Activated CD8-positive, alpha-beta memory T cell treated with anti-CD3 and anti-CD28 coated beads, Interleukin-2, amount 50 U/mL, for 48 hours (primary cell): ENCODE results near the gene SCT.
"Not testable (repeated sequence)": the region's sequence is repeated elsewhere in the genome, so short reads cannot be mapped to it uniquely, and the experiment has no call there.

Experiments used
- DNase-seq: peaks from one replicate; pipeline ENCODE4 v3.0.0-alpha.2; 2020

Gene SCT, protein sequence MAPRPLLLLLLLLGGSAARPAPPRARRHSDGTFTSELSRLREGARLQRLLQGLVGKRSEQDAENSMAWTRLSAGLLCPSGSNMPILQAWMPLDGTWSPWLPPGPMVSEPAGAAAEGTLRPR

DNA sequence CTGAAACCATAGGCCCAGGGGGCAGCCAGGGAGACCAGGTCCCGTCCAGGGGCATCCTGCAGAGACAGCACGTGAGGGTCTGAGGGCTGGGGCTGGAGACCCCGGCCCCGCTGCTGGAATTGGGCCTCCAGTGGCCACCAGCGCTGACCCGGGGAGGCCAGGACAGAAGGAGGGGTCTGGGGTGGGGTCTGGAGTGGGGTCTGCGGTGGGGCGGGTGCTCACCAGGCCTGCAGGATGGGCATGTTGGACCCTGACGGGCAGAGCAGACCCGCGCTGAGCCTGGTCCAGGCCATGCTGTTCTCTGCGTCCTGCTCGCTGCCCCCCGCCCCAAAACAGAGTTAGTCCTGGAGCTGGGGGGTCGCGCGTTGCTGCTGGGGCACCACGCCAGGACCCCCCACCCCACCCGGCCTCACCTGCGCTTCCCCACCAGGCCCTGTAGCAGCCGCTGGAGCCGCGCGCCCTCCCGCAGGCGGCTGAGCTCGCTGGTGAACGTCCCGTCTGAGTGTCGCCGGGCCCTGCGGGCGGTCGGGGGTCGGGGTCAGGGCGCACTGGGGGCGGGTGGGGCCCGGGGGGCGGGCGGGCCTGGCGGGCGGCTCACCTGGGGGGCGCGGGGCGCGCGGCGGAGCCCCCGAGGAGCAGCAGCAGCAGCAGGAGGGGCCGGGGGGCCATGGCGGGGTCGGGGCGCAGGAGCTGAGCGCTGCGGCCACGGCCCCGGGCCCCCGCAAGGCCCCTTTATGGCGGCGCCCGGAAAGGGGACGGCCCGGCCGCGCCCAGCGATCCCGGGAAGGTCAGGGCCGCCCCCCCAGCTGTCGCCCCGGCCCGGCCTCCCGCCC is at the start of gene SCT:
Gene SCT (minus strand): TSS at position 707 of the 833 bp plus-strand sequence. CDS start 38 bp downstream, at position 669.
- DNase-seq, result no peak

DNA sequence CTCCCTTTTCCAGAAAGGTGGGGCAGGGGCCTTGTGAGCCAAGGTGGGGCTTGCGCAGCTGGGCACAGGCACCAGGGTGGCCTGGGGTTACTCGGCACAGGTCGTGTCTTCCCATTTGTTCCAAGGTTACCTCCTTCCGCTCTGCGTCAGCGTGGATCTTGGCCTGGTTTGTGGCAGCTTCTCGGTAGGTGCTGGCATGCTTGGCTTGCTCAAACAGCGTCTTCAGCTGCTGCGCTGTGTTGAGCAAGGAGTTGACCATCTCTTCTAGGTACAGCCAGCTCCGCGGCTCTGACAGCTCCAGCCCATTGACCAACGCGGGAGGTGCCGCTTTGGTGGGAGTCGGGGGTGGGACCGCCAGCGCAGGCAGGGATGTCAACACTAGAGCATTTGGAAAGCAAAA is 47.4 kb upstream of the SCT start:
- DNase-seq, result no peak

DNA sequence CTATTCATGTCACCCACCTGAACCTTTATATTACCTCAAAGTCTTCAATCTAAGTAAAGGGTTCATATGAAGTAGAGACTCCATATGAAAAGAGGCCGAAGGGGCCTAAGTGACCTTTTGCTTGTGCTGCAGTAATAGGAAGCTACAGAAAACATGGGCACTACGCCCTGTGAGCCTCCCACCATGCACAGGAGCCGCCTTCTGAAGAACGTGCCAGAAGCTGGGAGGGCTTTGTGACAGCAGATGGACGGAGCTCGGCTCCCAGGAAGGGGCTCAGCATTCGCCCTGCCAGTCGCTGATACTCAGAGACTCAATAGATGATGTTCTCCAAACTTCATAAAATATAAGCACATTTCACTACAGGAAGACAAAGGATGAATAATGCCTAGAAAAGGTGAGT is 46.9 kb upstream of the SCT start:
- DNase-seq, result no peak

DNA sequence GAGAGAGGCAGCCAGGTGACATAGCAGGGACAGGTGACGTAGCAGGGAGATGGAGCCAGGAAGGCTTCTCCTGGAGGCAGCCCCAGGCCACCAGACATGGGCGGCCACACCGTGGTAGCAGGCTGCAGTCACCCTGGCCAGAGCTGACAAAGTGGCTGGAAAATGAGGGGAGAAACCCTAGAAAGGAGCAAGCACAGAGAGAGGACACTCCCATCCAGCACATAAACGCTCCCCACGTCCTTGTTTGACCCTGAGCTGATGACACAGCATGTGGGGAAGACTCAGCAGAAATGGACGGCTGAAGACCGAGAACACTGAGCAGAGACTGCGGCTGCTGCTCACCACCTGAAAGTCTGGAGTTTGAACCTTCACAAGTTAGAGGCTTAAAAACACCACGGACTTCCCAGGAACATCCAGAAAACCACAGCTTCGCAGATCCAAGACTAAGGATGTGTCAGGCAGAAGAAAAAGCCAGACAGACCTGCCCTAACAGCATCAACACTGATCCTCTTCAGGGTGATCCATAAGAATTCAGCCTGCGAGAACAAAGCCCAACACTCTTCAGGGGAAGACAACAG is 38.8 kb upstream of the SCT start:
- DNase-seq, result no peak

DNA sequence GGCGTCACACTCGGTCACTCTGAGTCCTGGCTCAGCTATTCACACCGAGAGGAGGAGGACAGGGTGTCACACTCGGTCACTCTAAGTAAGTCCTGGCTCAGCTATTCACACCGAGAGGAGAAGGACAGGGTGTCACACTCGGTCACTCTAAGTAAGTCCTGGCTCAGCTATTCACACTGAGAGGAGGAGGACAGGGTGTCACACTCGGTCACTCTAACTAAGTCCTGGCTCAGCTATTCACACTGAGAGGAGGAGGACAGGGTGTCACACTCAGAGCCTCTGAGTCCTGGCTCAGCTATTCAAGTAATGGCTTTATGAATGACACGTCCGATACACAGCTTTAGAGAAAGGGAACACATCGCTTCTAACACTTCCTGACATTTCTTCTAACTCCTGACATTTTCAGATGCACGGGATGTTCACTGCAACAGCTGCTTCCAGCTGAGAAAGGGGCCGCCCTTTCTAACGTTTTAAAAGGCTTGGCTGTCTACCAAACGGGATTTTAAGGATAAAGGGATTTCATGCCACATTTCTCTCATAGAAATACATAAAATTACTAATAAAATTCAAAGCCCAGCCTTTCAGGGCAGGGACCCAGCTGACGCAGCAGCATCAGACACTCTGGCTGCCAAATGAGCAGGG is 38.2 kb upstream of the SCT start:
- DNase-seq, result no peak

DNA sequence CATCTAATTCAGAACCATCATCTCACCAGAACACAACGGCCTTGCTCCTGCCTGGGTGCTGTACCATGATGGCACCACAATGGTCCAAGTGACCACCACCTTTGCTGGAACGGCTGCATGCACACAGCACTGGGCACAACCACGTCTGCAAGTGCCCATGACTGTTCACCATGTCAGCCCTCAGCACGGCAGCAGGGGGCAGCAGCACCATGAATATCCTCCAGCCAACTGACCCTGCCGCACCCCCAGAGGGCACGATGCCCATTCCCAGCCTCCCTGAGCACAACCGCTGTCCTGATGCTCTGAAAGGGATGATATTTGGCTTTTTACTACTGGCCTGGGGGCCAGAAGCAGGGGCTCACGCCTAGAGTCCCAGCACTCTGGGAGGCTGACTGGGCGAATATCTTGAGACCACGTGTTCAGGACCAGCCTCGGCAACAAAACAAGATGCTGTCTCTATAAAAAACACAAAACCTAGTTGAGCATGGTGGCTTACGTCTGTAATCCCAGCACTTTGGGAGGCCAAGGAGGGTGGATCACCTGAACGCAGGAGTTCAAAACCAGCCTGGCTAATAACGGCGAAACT is 35.8 kb upstream of the SCT start:
- DNase-seq, result no peak

DNA sequence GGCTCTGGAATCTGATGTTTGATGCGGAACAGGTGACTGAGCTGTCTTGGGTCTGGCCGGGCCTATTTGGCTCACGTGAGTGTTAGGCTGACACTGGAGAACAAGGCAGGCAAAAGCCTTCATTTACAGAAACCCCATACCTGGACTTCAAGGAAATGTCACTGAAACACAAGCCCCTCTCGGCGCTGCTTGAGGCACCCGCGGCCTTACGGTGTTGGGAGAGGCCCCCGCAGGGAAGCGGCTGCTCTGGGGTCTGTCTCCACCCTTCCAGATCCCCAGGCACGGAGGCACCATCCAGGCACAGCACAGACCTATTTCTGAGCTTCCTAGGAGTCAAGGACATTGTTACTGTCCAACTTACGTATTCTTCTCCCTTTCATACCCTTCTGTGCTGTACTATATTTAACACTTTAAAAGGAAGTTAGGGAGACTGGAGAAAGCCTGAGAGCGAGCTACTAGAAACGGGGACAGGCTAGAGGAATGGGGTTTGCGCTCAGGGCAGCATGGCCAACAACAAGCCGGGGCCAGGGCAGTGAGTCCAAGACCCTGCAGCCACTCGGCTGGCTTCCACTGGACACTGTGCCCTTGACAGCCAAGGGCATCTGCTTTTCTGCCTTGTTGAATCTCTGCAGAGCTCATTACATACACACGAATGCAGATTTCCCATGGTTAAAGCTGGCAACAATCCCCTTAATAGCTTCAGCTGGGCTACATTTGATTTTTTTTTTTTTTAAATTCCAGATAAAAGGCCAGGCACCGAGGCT is 33.9 kb upstream of the SCT start:
- no peak for DNase-seq

DNA sequence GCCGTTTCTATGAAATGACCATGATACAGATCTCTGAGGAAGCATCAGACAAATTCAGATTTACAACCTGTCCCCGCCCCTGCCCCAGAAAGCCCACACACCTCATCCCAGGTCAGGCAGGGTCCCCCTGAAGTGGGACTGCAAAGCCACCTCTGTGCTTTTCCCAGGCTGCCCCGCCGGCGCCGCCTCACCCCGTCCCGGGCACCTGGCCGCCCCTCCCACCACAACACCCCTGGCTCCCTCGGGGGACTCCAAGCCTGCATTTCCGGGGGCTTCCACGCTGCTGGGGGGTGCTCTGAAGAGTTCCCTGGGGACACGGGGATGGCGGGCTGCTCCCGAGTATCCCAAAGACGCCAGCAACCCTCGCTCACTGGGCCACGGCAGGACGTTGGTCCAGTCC is 33.3 kb upstream of the SCT start:
- no peak for DNase-seq

DNA sequence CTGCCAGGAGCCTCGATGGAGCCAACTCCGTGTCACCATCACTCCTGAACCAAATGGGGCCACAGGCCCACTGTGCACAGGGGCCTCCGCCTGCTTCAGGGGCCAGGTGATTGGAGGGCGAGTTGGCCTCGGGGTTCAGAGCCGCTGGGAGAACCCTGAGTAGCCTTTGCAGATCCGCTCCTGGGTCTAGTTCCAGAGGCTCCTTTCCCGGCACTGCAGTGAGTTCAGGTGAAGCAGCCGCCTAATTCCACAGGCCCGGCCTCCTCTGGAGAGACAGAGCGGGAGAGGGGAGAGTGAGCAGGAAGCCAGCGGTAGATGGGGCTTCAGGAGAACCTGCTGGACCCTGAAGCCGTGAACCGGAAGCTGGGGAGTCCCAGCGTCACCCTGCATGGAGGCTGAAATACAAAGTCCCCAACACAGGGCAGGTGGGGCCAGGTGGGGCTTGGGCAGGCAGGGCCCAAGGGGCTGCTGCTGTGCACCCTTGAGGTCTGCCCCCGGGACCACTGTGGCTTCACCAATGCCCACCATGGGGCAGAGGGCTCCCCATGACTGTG is 32.6 kb upstream of the SCT start:
- no peak for DNase-seq

DNA sequence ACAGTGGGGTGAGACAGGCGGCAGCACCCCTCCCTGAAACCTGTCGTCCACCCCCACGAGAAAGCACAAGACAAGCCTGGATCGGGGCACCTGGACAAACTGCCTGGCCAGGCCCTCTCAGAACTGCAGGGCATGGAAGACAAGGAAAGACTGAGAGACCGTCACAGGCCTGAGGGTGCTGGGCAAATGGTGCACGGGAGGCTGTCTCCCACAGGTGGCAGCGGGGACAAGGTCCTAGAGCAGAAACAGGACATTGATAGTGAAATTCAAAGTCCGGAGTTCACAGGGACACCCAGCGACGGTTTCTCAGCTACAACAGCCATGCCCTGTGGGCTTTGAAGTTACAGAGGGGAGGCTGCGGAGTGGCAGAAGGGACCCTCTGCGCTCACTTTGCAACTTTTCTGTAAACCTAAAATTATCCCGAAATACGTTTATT is 30.7 kb upstream of the SCT start:
- DNase-seq, result no peak

DNA sequence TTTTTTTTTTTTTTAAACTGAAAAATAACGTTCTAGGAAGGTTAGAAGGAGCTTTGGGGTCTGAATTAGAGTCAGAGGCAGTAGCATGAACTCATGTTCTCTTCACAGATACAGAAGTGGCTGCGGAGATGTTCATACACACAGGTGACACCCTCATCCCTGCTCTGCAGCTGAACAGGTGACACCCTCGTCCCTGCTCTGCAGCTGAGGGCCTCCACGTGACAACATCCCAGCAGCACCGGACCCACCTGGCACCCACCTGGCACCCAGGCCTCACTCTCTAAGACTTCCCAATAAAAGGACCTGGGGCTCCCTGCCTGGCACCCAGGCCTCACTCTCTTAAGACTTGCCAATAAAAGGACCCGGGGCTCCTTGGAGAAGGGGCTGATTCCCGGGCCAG is 29.9 kb upstream of the SCT start:
- DNase-seq, result no peak

DNA sequence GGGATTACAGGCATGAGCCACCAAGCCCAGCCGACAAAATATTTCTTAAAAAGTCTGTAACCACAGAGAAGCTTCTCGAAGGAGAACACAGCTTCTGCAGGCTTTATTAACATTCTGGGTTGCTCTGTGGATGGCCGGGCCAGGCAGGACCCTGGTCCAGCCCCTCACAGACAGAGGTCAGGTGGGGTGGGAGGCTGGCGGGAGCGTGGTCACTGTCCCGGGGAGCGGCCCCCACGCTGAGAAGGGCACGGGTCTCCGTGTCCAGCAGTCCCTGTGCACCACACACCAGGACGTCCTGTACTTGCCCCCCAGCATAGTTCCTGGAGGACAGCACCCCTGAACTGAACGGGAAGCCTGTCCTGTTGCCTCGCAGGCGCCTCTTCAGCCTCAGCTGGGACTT is 29.4 kb upstream of the SCT start:
- no peak for DNase-seq

DNA sequence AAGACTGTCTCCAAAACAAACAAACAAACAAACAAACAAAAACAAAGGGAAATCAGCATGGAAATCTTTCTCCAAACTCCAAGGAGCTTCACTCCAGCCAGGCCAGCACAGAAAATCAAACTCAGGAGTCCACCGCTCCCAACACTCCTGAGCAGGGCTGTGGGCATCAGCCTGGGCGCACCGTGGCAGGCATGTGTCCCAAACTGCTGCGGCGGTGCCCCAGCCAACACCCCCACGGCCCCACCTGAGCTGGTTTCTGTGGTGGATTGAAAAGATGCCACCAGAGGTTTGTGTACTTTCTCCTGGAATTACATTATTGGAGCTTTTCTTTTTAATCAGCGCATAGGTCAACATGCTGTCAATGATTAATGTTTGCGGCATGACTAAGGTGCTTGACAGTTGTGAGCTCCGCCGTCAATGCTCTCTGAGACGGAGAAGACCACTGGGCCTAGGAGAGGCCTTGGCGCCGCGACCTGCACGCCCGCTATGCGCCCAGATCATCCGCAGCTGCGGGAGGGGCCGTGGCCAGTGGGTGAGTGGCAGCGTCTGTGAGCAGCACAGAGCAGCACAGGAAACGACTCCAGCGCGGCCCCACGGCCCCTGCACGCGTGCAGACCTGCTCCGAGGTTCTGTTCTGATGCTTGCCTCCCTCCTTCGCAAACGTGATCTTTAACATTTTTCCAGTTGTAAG is 28.2 kb upstream of the SCT start:
- DNase-seq, result no peak

DNA sequence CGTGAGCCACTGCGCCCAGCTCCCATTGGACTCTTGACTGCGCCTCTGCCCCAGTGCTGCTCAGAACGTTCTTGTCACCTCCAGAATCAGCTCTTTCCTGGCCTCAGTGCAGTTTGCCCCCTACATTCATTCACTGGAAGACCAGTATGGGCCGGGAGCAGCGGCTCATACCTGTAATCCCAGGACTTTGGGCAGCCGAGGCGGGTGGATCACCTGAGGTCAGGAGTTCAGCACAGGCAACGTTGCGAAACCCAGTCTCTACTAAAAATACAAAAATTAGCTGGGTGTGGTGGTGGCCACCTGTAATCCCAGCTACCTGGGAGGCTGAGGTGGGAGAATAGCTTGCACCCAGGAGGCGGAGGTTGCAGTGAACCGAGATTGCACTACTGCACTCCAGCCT is 27.5 kb upstream of the SCT start:
- not testable (repeated sequence) for DNase-seq

DNA sequence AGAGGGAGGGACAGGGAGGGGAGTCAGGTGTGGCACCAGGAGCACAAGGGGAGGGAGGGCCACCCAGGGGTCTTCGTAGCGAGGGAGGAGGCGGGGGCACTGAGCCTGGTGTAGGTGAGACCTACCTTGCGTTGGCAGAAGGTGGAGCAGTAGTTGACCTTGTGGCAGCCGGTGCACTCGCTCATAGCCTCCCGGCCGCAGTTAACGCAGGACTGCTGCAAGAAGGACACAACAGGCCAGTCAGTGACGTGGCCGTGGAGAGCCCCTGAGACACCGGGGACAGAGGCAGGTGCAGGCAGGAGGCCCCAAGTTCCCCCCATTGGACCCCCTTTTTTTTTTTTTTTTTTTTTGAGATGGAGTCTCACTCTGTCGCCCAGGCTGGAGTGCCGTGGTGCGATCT is 26.9 kb upstream of the SCT start:
- no peak for DNase-seq

DNA sequence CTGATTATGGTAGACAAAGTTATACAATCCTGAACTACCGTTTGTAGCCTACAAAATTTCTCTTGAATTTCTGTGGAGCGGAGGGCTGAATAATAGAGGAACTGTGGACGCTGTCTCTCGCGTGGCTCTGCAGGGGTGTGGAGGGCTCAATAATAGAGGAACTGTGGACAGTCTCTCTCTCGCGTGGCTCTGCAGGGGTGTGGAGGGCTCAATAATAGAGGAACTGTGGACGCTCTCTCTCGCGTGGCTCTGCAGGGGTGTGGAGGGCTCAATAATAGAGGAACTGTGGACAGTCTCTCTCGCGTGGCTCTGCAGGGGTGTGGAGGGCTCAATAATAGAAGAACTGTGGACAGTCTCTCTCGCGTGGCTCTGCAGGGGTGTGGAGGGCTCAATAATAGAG is 26.2 kb upstream of the SCT start:
- DNase-seq, result not testable (repeated sequence)

DNA sequence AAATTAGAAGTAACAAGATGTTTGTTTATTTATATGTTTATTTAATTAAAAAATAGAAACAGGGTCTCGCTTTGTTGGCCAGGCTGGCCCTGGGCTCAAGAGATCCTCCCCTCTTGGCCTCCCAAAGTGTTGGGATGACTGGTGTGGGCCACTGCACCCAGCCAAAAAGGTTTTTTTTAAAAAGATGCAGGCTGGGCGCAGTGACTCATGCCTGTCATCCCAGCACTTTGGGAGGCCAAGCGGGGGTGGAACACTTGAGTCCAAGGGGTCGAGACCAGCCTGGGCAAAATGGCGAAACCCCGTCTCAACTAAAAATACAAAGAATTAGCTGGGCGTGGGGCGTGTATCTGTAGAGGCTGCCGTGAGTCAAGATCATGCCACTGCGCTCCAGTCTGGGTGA is 23.5 kb upstream of the SCT start:
- no peak for DNase-seq

DNA sequence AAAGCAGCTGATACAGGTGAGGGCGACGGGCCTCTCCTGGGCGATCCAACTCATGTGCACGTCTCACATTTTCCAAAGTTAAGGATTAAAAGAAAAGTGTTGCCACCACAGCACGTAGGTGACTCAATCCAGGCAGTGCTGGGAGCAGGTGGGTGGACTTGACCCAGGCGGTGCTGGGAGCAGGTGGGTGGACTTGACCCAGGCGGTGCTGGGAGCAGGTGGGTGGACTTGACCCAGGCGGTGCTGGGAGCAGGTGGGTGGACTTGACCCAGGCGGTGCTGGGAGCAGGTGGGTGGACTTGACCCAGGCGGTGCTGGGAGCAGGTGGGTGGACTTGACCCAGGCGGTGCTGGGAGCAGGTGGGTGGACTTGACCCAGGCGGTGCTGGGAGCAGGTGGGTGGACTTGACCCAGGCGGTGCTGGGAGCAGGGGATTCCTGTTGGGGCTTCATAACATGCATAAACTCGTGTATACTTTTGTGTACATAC is 20.7 kb upstream of the SCT start:
- DNase-seq, result not testable (repeated sequence)

DNA sequence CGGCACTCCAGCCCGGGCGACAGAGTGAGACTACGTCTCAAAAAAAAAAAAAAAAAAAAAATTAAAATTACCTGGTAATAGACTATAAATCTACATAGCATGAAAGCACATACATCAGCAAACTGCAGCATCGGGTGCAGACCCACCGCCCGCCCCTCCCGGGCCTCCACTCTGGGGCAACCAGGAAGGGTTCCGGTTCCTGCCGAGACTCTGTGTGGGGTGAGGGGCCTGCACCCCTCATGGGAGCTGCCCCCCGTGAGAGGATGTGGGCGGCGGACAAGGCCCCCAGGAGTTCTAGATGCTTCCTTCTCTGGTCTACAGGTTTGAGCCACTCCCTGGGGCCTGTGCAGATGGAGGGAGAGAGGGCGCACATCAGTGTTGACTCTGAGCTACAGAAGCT is 19.2 kb upstream of the SCT start:
- DNase-seq, result no peak

DNA sequence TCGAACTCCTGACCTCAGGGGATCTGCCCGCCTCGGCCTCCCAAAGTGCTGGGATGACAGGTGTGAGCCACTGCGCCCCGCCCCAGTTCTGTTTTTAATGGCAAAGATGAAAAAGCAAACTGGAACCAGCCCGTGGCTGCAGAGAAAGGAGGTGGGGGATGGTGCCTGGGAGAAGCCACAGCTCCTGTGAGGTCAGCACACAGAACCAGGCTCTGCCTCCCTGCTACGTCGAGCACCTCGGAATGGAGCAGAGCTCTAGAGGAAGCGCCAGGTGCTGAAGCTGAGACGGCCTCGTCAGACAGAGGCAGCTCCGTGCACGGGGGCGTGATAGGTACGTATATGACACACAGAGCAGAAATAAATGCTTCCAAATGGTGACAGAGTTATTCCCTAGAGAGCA is 18.6 kb upstream of the SCT start:
- no peak for DNase-seq

DNA sequence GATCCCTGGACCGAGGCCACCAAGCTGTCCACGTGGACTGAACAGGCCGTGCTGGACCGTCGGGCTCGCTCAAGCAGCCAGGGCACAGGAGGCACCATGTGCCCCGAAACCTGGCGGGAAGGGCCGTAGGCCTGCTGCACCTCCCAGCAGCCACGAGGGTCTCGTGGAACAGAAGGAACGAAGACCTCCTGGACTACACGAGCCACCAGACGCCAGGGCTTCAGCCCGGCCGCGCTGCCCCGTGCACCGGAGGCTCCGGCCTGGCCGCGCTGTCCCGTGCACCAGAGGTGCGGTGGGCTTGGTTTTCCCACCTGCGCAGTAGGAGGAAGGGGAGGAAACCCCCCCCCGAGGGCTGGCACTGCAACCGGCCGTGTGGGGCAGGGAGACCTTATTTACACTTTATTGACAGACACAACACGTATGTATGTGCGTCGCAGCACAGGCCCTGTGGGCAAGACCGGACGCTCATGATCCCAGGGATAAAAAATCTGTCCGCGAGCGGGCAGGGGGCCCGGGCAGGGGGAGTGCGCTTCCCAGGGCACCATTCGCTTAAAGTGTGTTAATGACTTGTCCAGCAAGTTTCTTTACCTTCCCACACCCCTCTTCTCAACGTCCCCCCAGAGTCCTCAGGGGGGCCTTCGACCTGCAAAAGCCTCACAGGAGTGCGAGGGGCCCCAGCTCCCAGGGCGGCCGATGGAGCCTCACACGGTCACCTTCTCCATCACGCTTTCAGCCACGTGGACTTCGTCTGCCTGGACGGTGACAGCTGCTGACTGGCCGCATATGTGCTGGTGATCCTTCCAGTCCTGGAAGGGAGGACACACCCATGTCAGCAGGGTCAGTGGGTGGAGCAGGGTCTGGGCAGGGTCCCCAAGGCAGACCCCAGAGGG is 17.1 kb upstream of the SCT start:
- no peak for DNase-seq
